Measurements from ENCODE around the gene ACO2.

DNA sequence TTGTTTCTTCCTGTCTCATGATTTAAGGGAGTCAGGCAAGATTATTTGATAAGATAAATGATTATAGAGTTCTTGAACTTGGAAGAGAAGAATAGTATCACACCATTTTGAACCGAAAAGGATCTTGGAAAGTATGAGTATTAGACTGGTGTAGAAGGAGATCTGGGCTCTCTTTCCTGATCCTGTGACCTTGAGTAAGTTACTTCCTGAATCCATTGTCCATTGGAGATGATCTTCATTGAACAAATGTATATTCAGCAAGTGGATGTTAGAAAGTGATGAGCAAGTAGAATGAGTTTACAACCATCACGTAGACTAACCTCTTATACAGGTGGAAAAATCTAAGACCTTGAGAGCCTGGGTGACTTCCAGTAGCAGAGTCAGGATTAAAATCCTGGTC is 2.0 kb downstream of the ACO2 start:
- TF ChIP-seq, protein P1, sequence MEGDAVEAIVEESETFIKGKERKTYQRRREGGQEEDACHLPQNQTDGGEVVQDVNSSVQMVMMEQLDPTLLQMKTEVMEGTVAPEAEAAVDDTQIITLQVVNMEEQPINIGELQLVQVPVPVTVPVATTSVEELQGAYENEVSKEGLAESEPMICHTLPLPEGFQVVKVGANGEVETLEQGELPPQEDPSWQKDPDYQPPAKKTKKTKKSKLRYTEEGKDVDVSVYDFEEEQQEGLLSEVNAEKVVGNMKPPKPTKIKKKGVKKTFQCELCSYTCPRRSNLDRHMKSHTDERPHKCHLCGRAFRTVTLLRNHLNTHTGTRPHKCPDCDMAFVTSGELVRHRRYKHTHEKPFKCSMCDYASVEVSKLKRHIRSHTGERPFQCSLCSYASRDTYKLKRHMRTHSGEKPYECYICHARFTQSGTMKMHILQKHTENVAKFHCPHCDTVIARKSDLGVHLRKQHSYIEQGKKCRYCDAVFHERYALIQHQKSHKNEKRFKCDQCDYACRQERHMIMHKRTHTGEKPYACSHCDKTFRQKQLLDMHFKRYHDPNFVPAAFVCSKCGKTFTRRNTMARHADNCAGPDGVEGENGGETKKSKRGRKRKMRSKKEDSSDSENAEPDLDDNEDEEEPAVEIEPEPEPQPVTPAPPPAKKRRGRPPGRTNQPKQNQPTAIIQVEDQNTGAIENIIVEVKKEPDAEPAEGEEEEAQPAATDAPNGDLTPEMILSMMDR (IDR thresholded peaks at IDR 0.05; ENCODE audit: low read depth, low read length): no peak
- no peak for TF ChIP-seq EZH2phosphoT487 (IDR thresholded peaks at IDR 0.05; ENCODE audit: low read depth)
